Measurements from ENCODE around the gene DTD1.

GRCh38 chr20:18811904-18812303 lies 224.1 kb downstream of the DTD1 start:
- no peak for TF ChIP-seq EZH2phosphoT487 (IDR thresholded peaks at IDR 0.05; ENCODE audit: borderline replicate concordance, low read depth, low read length)
- TF ChIP-seq, protein P1, sequence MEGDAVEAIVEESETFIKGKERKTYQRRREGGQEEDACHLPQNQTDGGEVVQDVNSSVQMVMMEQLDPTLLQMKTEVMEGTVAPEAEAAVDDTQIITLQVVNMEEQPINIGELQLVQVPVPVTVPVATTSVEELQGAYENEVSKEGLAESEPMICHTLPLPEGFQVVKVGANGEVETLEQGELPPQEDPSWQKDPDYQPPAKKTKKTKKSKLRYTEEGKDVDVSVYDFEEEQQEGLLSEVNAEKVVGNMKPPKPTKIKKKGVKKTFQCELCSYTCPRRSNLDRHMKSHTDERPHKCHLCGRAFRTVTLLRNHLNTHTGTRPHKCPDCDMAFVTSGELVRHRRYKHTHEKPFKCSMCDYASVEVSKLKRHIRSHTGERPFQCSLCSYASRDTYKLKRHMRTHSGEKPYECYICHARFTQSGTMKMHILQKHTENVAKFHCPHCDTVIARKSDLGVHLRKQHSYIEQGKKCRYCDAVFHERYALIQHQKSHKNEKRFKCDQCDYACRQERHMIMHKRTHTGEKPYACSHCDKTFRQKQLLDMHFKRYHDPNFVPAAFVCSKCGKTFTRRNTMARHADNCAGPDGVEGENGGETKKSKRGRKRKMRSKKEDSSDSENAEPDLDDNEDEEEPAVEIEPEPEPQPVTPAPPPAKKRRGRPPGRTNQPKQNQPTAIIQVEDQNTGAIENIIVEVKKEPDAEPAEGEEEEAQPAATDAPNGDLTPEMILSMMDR (conservative IDR thresholded peaks at IDR 0.05; ENCODE audit: low read length) = no peak
